ENCODE data around the gene RILPL2. TPM values are rescaled to one million over a fixed set of nuclear protein-coding genes. Genes with fewer than 3 reads are reported as not detected.
"Not testable (repeated sequence)": the region's sequence is repeated elsewhere in the genome, so short reads cannot be mapped to it uniquely, and the experiment has no call there.

Gene RILPL2
- total RNA-seq, 2 experiments from 2014 or later = 5.3 to 5.5 TPM

DNA sequence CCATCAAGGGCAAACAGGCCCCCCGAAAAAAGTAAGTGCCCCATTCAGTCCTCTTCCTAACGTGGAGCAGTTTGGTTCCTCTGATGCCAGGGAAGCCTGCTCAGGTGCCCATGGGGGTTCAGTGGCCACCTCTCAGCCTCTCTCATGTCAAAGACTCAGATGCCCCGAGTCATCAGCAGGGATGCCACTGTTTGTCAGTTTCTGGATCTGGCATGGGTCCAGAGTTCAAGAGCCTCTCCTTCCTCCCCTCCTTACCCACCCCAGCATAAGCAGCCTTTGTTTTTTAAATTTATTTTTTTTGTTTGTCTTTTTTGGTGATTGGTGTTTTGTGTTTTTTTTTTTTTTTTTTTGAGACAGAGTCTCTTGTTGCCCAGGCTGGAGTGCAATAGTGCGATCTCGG lies 41.2 kb downstream of the RILPL2 start:
- no peak overlapping the region for H3K27ac Mint-ChIP-seq

DNA sequence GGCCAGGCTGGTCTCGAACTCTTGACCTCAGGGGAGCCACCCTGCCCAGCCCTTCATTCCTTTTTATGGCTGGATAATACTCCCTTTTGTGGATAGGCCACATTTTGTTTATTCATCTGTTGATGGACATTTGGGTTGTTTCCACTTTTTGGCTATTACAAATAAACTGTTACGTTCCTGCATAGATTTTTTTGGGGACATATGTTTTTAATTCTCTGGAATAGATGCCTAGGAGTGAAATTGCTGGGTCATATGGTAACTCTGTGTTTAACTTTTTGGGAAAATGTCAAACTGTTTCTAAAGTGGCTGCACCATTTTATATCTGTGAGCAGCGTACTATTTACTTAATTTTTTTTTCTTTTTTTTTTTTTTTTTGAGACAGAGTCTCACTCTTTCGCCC lies 42.7 kb downstream of the RILPL2 start:
- H3K4me1 Mint-ChIP-seq = peaks cover 18% of the 10 kb centered on the region
- peaks cover 31% of the 10 kb centered on the region for H3K36me3 Mint-ChIP-seq
- POLR2A ChIA-PET = interaction anchor here (0.6 to 0.7 kb wide), 2 partner anchors 52 to 69 kb away, joined by 3 read pairs; no protein-coding TSS in a partner anchor
- DNase-seq (no peak), ATAC-seq (ENCODE audit: low read depth) (no peak)
- no peaks in the 10 kb centered on the region for H3K27me3 Mint-ChIP-seq
- H3K4me3 Mint-ChIP-seq = no peak overlapping the region
- no peak overlapping the region for H3K27ac Mint-ChIP-seq
- H3K9me3 Mint-ChIP-seq = no peaks in the 10 kb centered on the region

More for the DNA sequence above, 41.2 kb downstream of the RILPL2 start:
- H3K36me3 Mint-ChIP-seq = peaks cover 34% of the 10 kb centered on the region
- peaks cover 17% of the 10 kb centered on the region for H3K4me1 Mint-ChIP-seq
- no peak overlapping the region for H3K4me3 Mint-ChIP-seq
- DNase-seq (no peak), ATAC-seq (ENCODE audit: low read depth) (no peak)
- no peaks in the 10 kb centered on the region for H3K9me3 Mint-ChIP-seq
- H3K27me3 Mint-ChIP-seq = no peaks in the 10 kb centered on the region
- POLR2A ChIA-PET = no interaction called here

DNA sequence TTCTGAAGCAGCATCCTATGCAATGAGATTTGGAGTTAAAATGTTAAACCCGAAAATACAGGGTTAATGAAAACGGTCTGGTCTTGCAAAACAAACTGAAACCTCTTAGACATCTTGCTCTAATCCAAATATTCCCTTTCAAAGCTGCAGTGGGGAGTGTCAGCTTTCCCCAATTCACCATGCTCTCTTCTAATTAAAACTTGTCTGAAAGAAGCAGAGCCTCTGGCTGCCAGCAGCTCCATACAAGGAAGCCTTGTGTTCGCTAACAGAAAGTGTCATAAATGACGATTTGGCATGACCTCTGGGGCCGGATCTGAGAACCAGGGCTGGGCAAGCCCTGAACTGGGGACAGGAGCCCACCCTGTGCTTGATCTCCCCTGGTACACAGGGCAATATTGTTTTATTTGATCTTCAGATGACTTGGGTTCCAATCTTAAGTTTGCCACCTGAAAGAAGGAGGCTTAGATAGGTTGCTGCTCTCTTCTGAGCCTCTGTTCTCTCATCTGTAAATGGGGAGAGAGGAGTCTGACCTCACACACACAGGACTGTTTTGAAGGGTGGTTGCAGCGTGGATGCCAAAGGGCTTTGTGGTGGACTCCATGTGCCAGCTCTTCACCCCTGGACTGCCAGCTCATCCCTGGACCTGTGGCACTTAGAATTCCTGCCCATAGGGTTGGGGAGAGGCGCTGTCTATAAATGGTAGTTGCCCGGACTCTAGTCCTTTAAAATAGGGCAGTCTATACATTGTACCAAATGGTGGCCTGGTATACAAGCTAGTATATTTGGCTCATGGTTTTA lies 44.7 kb downstream of the RILPL2 start:
- POLR2A ChIA-PET = interaction anchor here (0.6 to 1.0 kb wide), 2 partner anchors 12 to 75 kb away, joined by 3 to 4 read pairs; no protein-coding TSS in a partner anchor
- Mint-ChIP-seq H3K9me3 (no peaks in the 10 kb centered on the region), H3K4me3 (no peak overlapping the region), H3K36me3 (peaks cover 31% of the 10 kb centered on the region), H3K27me3 (no peaks in the 10 kb centered on the region), H3K4me1 (peaks cover 33% of the 10 kb centered on the region), H3K27ac (no peak overlapping the region)
- no peak for ATAC-seq (ENCODE audit: low read depth)
- no peak for DNase-seq

GRCh38 chr12:123390498-123391426 lies 45.7 kb downstream of the RILPL2 start:
- no peaks in the 10 kb centered on the region for H3K9me3 Mint-ChIP-seq
- peaks cover 26% of the 10 kb centered on the region for H3K36me3 Mint-ChIP-seq
- peaks cover 32% of the 10 kb centered on the region for H3K4me1 Mint-ChIP-seq
- H3K27me3 Mint-ChIP-seq = no peaks in the 10 kb centered on the region
- no peak for DNase-seq
- H3K27ac Mint-ChIP-seq = peak overlapping the region; percentile 57
- H3K4me3 Mint-ChIP-seq = peak overlapping the region; percentile 83
- POLR2A ChIA-PET = interaction anchor here (0.5 to 0.6 kb wide), 2 partner anchors 74 to 189 kb away, joined by 3 read pairs; no protein-coding TSS in a partner anchor
- no peak for ATAC-seq (ENCODE audit: low read depth)

DNA sequence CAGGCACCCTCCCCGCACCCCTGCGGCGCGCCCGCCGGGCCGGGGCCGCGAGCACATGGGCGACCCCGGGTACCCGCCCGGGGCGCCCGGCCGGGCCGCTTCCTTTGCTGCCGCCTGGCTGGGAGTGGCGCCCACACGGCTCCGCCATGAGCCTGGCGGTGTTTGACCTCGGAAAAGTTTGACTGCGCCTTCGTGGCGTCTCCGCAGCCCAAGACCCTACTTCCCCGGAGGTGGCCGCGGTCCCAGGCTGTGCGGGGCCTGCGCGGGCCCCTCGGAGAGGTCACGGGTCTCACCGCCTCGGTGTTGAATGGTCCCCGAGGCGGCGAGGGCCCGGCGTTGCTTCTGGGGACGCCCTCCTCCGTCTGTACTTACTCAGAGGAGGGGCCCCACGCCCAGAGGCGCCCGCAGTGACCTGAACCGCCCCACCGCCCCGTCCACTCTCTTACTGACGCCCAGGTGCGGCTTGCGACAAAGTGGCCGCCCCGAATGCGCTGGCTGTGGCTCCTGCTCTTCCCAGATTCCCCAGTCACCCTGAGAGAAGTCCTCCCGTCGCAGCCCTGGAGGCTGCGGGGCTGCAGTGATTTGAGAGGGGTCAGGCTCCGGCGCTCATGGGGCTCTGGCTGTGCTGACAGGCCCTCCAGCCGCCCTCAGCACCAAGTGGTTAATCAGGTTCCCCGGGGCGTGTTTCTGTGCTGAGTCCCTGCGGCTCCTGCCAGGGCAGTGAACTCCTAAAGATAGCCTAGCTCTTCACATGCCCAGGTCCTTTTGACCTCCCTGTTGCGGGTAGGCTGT lies 46.7 kb downstream of the RILPL2 start:
- Mint-ChIP-seq H3K4me3 (peak overlapping the region; percentile 83), H3K4me1 (peaks cover 30% of the 10 kb centered on the region), H3K27ac (peak overlapping the region; percentile 64), H3K9me3 (no peaks in the 10 kb centered on the region), H3K27me3 (no peaks in the 10 kb centered on the region), H3K36me3 (peaks cover 19% of the 10 kb centered on the region)
- POLR2A ChIA-PET = no interaction called here
- ATAC-seq (ENCODE audit: low read depth) (peak; percentile 19), DNase-seq (no peak)

- Mint-ChIP-seq H3K27me3 (no peaks in the 10 kb centered on the region), H3K27ac (no peak overlapping the region), H3K9me3 (no peaks in the 10 kb centered on the region), H3K36me3 (peaks cover 18% of the 10 kb centered on the region), H3K4me3 (no peak overlapping the region), H3K4me1 (peaks cover 30% of the 10 kb centered on the region)
- DNase-seq = peak; percentile 61
- POLR2A ChIA-PET = interaction anchor here (1.0 to 5.9 kb wide), 3 partner anchors 8 to 59 kb away, joined by 4 to 86 read pairs (median 8); partner anchors contain the start of gene SBNO1
- no peak for ATAC-seq (ENCODE audit: low read depth)
These were observed 47.4 kb downstream of the RILPL2 start for GRCh38 chr12:123388951-123389559.

GRCh38 chr12:123388177-123388950 lies 48.1 kb downstream of the RILPL2 start:
- Mint-ChIP-seq H3K36me3 (peaks cover 17% of the 10 kb centered on the region), H3K4me3 (peak overlapping the region; percentile 90), H3K9me3 (no peaks in the 10 kb centered on the region), H3K27me3 (no peaks in the 10 kb centered on the region), H3K27ac (peak overlapping the region; percentile 93), H3K4me1 (peaks cover 30% of the 10 kb centered on the region)
- ATAC-seq (ENCODE audit: low read depth) = peak; percentile 50
- DNase-seq = peak; percentile 86
- POLR2A ChIA-PET = interaction anchor here (1.0 to 5.9 kb wide), 4 partner anchors 9 to 71 kb away, joined by 4 to 86 read pairs (median 6); partner anchors contain the start of gene SBNO1

DNA sequence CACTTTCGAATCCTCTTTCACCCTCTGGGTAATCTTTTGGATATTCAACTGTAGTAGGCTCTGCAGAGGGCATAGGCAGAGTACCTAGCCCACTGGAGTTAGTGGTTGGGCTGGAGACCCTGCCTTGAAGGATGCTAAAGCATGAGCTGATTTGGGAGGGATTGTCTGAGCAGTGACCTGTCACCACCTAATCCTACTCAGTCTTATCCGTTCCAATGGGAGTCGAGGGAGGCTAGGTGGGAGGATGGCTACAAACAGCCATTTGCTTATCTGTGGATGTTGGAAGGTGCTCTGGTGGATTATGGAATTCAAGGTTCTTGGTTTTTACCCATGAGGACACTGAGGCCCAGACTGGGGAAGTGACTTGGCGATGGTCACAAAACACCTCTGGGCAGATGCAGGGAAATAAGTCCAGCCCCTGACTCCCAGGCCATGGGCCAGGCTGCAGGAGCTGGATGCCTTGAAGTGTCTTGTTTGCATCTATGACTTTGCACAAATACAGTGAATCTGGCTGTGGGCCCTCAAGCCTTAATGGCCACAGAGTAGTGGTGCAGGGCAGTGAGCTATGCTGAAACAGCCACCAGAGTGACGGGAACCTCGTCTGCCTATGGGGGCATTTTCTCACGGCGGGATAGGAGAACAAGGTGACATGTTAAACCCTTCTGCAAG lies 48.8 kb downstream of the RILPL2 start:
- Mint-ChIP-seq H3K27ac (peak overlapping the region; percentile 93), H3K9me3 (no peaks in the 10 kb centered on the region), H3K4me3 (peak overlapping the region; percentile 90), H3K27me3 (no peaks in the 10 kb centered on the region), H3K4me1 (peaks cover 29% of the 10 kb centered on the region), H3K36me3 (peaks cover 12% of the 10 kb centered on the region)
- DNase-seq (peak; percentile 34), ATAC-seq (ENCODE audit: low read depth) (no peak)
- POLR2A ChIA-PET = interaction anchor here (0.6 to 5.9 kb wide), 5 partner anchors 10 to 605 kb away, joined by 4 to 86 read pairs (median 4); partner anchors contain the start of gene SBNO1

DNA sequence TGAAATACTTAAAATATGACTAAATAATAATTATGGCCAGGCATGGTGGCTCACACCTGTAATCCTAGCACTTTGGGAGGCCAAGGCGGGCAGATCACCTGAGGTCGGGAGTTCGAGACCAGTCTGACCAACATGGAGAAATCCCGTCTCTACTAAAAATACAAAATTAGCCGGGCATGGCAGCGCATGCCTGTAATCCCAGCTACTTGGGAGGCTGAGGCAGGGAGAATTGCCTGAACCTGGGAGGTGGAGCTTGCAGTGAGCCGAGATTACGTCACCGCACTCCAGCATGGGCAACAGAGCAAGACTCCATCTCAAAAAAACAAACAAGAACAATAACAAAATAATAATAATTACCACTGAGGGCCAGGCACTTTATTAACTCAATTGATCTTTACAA lies 50.9 kb downstream of the RILPL2 start:
- H3K27ac Mint-ChIP-seq; ATAC-seq (ENCODE audit: low read depth); H3K9me3 Mint-ChIP-seq: not testable (repeated sequence)

GRCh38 chr12:123384994-123385376 lies 51.5 kb downstream of the RILPL2 start:
- ATAC-seq (ENCODE audit: low read depth) (no peak), DNase-seq (no peak)
- POLR2A ChIA-PET = interaction anchor here (1.3 to 5.9 kb wide), 4 partner anchors 19 to 197 kb away, joined by 3 to 86 read pairs (median 8); partner anchors contain the start of genes SBNO1 and SNRNP35
- Mint-ChIP-seq H3K27me3 (no peaks in the 10 kb centered on the region), H3K36me3 (no peaks in the 10 kb centered on the region), H3K4me3 (peak overlapping the region; percentile 97), H3K4me1 (peaks cover 16% of the 10 kb centered on the region), H3K9me3 (no peaks in the 10 kb centered on the region), H3K27ac (no peak overlapping the region)

More for the DNA sequence above, 50.9 kb downstream of the RILPL2 start:
- H3K36me3 Mint-ChIP-seq, DNase-seq, H3K27me3 Mint-ChIP-seq: not testable (repeated sequence)
- H3K4me1 Mint-ChIP-seq = peaks cover 20% of the 10 kb centered on the region
- H3K4me3 Mint-ChIP-seq = peak overlapping the region; percentile 13
- POLR2A ChIA-PET = interaction anchor here (0.7 to 5.9 kb wide), 2 partner anchors 11 to 20 kb away, joined by 6 to 86 read pairs; partner anchors contain the start of gene SBNO1
